CD4-positive, alpha-beta T cell treated with Interleukin-4 for 4 hours (primary cell): Measurements from ENCODE around the gene UBQLN1.
"Not testable (repeated sequence)": the region's sequence is repeated elsewhere in the genome, so short reads cannot be mapped to it uniquely, and the experiment has no call there.

Experiments used
- DNase-seq: peaks from one replicate; pipeline ENCODE4 v3.0.0-alpha.2; 2020

The UBQLN1 gene

GRCh38 chr9:83630938-83631457, 76.8 kb downstream of the UBQLN1 start:
- DNase-seq = no peak

- no peak for DNase-seq
Observed at GRCh38 chr9:83629433-83630104, 78.2 kb downstream of the UBQLN1 start.

GRCh38 chr9:83628540-83628939, 79.2 kb downstream of the UBQLN1 start:
- DNase-seq = no peak

- DNase-seq = no peak
Observed at GRCh38 chr9:83625178-83625577, 82.6 kb downstream of the UBQLN1 start.

GRCh38 chr9:83623679-83624076, 84.1 kb downstream of the UBQLN1 start:
- peak; percentile 35 for DNase-seq

GRCh38 chr9:83622939-83623678, 84.6 kb downstream of the UBQLN1 start, which contains the start of gene IDNK:
Gene IDNK (plus strand): TSS chr9:83623143. CDS start chr9:83623172, 29 bp downstream.
- DNase-seq = peak; percentile 40

GRCh38 chr9:83622433-83622938, 85.3 kb downstream of the UBQLN1 start:
- DNase-seq = peak; percentile 41

GRCh38 chr9:83620841-83621636, 86.7 kb downstream of the UBQLN1 start:
- peak; percentile 45 for DNase-seq

GRCh38 chr9:83617299-83617698, 90.5 kb downstream of the UBQLN1 start:
- DNase-seq = no peak

- DNase-seq = not testable (repeated sequence)
Observed at GRCh38 chr9:83613298-83613697, 94.5 kb downstream of the UBQLN1 start.
